Measurements from ENCODE around the gene PPP6R2. TPM values are rescaled to one million over a fixed set of nuclear protein-coding genes. Genes with fewer than 3 reads are reported as not detected.

Gene PPP6R2
- total and polyA plus RNA-seq, 2 donors (not counting 3 experiments of a cell fraction or from before 2014, with no cell fraction given) = 38.6 to 54.6 TPM

GRCh38 chr22:50465066-50465930 lies 122.2 kb downstream of the PPP6R2 start:
- dilution Hi-C loops (cut with MboI; ENCODE audit: extremely low pct_ligation_motif_present, low sequenced_read_pairs) (no loop called here), intact Hi-C loops (cut with micrococcal nuclease) (no loop called here)
- no peak overlapping the region for H3K4me2 ChIP-seq (ENCODE audit: insufficient read depth, low read length)

More at GRCh38 chr22:50465066-50465930, 122.2 kb downstream of the PPP6R2 start:
- H3K79me2 ChIP-seq (ENCODE audit: control insufficient read depth, insufficient read depth, low read length) = peaks cover 25% of the 10 kb centered on the region
- no peak overlapping the region for H3K4me3 ChIP-seq (replicated peaks in 1 of 3; ENCODE audit: insufficient read depth in 1 of 3, low read depth in 1 of 3, low read length in 3 of 3)
- H3K36me3 ChIP-seq (ENCODE audit: control insufficient read depth in 2 of 2, extremely low read depth in 1 of 2, insufficient read depth in 2 of 2, low read length in 2 of 2) = peaks cover 0 to 66% of the 10 kb centered on the region in 2 experiments
- no peaks in the 10 kb centered on the region for H3K27me3 ChIP-seq (ENCODE audit: control insufficient read depth in 2 of 2, insufficient read depth in 2 of 2, low read length in 2 of 2)
- no peak overlapping the region for H3K9ac ChIP-seq (replicated peaks; ENCODE audit: extremely low read depth, insufficient read depth, low read length)
- no peak overlapping the region for H3K27ac ChIP-seq (ENCODE audit: insufficient read depth, low read depth, low read length)
- no peaks in the 10 kb centered on the region for H3K9me1 ChIP-seq (replicated peaks; ENCODE audit: control insufficient read depth, extremely low read depth, insufficient read depth, low read length)
- H4K20me1 ChIP-seq (replicated peaks; ENCODE audit: control insufficient read depth, extremely low read depth, insufficient read depth, low read length) = no peaks in the 10 kb centered on the region
- no TSS peak for BruUV-seq (replicated peaks)
- no peak overlapping the region for H2AFZ ChIP-seq (ENCODE audit: low read depth, low read length)
- no peak for DNase-seq (ENCODE audit: low read depth, low spot score)
- TF ChIP-seq FOS (IDR thresholded peaks at IDR 0.05; ENCODE audit: borderline replicate concordance, insufficient read depth, low read length) (no peak), EZH2 (IDR thresholded peaks at IDR 0.05; ENCODE audit: borderline replicate concordance, low read depth, low read length, severe bottlenecking) (no peak), MAX (IDR thresholded peaks at IDR 0.05; ENCODE audit: insufficient read depth, insufficient read length) (no peak), POLR2AphosphoS5 (IDR thresholded peaks at IDR 0.05; ENCODE audit: insufficient read depth, low read depth, low read length) (no peak), MYC (IDR thresholded peaks at IDR 0.05; ENCODE audit: low read depth, low read length) (no peak), JUN (IDR thresholded peaks at IDR 0.05; ENCODE audit: borderline replicate concordance, insufficient read depth, insufficient read length, low read depth) (no peak), POLR2A (IDR thresholded peaks at IDR 0.05; ENCODE audit: low read depth, low read length) (no peak), GATA2 (IDR thresholded peaks at IDR 0.05; ENCODE audit: insufficient read depth, insufficient read length, low read depth, low read length) (no peak), CTCF (IDR thresholded peaks at IDR 0.05; ENCODE audit: extremely low read depth in 1 of 2, insufficient read depth in 1 of 2, low read depth in 1 of 2, low read length in 2 of 2) (no peak)
- no peaks in the 10 kb centered on the region for H3K9me3 ChIP-seq (replicated peaks; ENCODE audit: control insufficient read depth, insufficient read depth, low read length)
- ChIA-PET CTCF (interaction anchor here (1.4 kb wide), 1 partner anchor 33 kb away, joined by 5 read pairs; no protein-coding TSS in a partner anchor), POLR2A (no interaction called here)
- no peak for FAIRE-seq
- H3K4me1 ChIP-seq (ENCODE audit: control insufficient read depth, extremely low read depth, insufficient read depth, low read length) = peaks cover 6% of the 10 kb centered on the region
